Heart right ventricle (tissue), 16 donors: ENCODE results near the gene XPO6. TPM values are rescaled to one million over a fixed set of nuclear protein-coding genes. Genes with fewer than 3 reads are reported as not detected.

Source experiments
- ATAC-seq, 8 donors: fragments of 200-7000 bp; cut with Tn5 transposase; one replicate each; pipeline ENCODE4 v1.9.1; 2020; ENCODE audit warnings: mild to moderate bottlenecking in 8 of 8, moderate library complexity in 8 of 8, moderate number of reproducible peaks in 1 of 8
- DNase-seq, 2 donors: peaks; one replicate each; pipeline ENCODE4 v3.0.0-alpha.2; 2020
- H3K27ac ChIP-seq, 10 donors: fragments of 200-600 bp; sonication (generic) in 2 of 10; one replicate each; pipeline versions ENCODE4 v1.5.0 to v1.8.0; 2020 to 2022; ENCODE audit warnings: mild to moderate bottlenecking in 3 of 10
- H3K27me3 ChIP-seq, 7 donors: fragments of 200-600 bp; one replicate each; pipeline ENCODE4 v1.8.0; 2021 to 2022; ENCODE audit warnings: mild to moderate bottlenecking in 2 of 7
- H3K36me3 ChIP-seq, 9 donors: fragments of 200-600 bp; sonication (generic) in 1 of 9; one replicate each; pipeline versions ENCODE4 v1.5.0 to v1.8.0; 2020 to 2022; ENCODE audit warnings: mild to moderate bottlenecking in 2 of 9
- H3K4me1 ChIP-seq, 9 donors: fragments of 200-600 bp; sonication (generic) in 1 of 9; one replicate each; pipeline versions ENCODE4 v1.5.0 to v1.8.0; 2020 to 2022; ENCODE audit warnings: mild to moderate bottlenecking in 4 of 9
- H3K4me3 ChIP-seq, 10 donors: fragments of 200-600 bp; sonication (generic) in 2 of 10; one replicate each; pipeline versions ENCODE4 v1.5.0 to v1.8.0; 2020 to 2022; ENCODE audit warnings: mild to moderate bottlenecking in 7 of 10, moderate library complexity in 2 of 10
- H3K9me3 ChIP-seq, 11 donors: fragments of 200-600 bp in 10 of 11; sonication (generic) in 2 of 11; one replicate each; pipeline versions ENCODE4 v1.5.0 to v1.8.0; 2013 to 2022; ENCODE audit warnings: mild to moderate bottlenecking in 2 of 11, control low read depth in 1 of 11, moderate library complexity in 1 of 11
- WGBS, 2 donors: extraction: QIAGEN DNeasy Blood & Tissue Kit; methylation state at CpG; one replicate each; pipeline ENCODE4 v1.1.7; 2013; ENCODE audit warnings: inconsistent platforms in 1 of 2; 5-methylcytosine and 5-hydroxymethylcytosine counted together
- intact Hi-C, 10 donors: fragments of 100-400 bp; cut with DNase I; formaldehyde crosslinking; loops; one replicate each; pipeline versions ENCODE4 v1.11.1 to v1.14.2; 2022
- polyA plus RNA-seq, 2 donors: library from polyadenylated mRNA; stranded (reverse); fragments of 200-250 nt; gene quantifications; one replicate each; pipeline ENCODE4 v1.2.3, GENCODE V29; 2013
- total RNA-seq, 10 donors: library from RNA; stranded (reverse); fragmentation: NEBNext Ultra II Directional in 3 of 10; extraction: Animal tissue kit (Norgen Biotek cat#: 25700) in 3 of 10; gene quantifications; one replicate each; pipeline versions ENCODE4 v1.2.1 to v1.2.4, GENCODE V29; 2021 to 2023
- TF ChIP-seq, protein P1 (sequence below), 9 donors: fragments of 200-600 bp; sonication (generic) in 2 of 9; IDR thresholded peaks; one replicate each; pipeline versions ENCODE4 v1.5.0 to v1.8.0; 2021 to 2022; ENCODE audit warnings: antibody characterized with exemption in 9 of 9, mild to moderate bottlenecking in 5 of 9, moderate library complexity in 1 of 9
- donor health status: Arrhythmogenic right ventricular cardiomyopathy.
- donor health status: ischemic (EF 13 %, LVEDD 7.1; RV severe dilation, severe dysfunction).
- donor health status: healthy with polysubstance abuse.
- donor health status: DM: no; HTN: yes; CAD: no.
- donor health status: DM: no; HTN: no; CAD: no.
- donor health status: ischemic (EF 25% LVEDD 6.9; RV normal size, moderate dysfunction).
- donor health status: ischemic (EF 25% LVEDD 5.7; RV mildly dilated, moderate dysfunction).
- donor health status: healthy.
- donor health status: DM: yes; HTN: yes; CAD: no.
- donor health status: Ischemic cardiomyopathy.
- donor health status: ischemic (EF 35%, LVEDD 5.7; RV mildly dilated, moderate dysfunction).
- donor health status: nonischemic (EF 11% LVEDD 7.7; RV severe dilation, severe dysfunction).
- donor health status: DM: yes; HTN: yes; CAD: no.
- donor health status: PGD.
- donor health status: ischemic (EF 29% LVEDD 5.4; RV normal size, mild dysfunction).
- donor health status: nonischemic (EF 23%, LVEDD 6.1; RV moderate dilation, normal function).

Gene XPO6
- total and polyA plus RNA-seq, 12 donors, result 22.1 to 41.8 (median 29.3) TPM

DNA sequence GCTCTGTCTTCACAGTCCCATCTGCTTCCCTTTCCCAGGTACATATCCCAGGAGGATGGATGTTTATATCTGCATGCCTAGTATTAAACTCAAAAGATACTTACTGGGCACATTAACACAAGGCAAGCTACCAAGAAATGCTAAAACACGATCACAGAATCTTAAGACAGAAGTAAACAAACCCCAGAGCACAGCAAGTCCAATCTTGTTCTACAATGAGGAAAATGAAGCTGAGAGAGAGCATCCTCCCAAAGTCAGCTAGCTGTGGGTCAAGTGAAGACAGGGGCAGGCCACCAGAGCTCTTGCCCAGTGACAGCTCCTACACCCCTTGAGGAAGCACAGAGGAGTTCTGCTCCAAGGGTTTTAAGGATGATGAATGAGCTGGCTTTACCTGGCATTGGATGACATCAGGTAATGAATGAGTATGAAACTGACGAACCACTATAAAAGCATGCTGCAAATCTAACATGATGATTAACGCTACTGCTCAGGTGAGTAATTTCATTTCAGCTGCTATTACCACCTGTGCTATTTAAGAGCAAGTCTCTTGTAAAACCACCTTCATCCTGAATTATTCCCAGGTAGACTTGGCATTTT is 20.3 kb downstream of the XPO6 start:
- 87 to 88% methylated on average over 3 of the region's 3 CpGs for WGBS, 2 donors
- Histone ChIP-seq H3K9me3 (no peaks in the 10 kb centered on the region), H3K27me3 (no peaks in the 10 kb centered on the region), H3K36me3 (peaks cover 0 to 23% (median 4%) of the 10 kb centered on the region in 9 donors), H3K4me1 (peaks cover 0 to 83% (median 22%) of the 10 kb centered on the region in 9 donors), H3K27ac (peak overlapping the region in 1 of 10 donors; percentile 5), H3K4me3 (no peak overlapping the region)
- ATAC-seq (no peak), DNase-seq (no peak)
- intact Hi-C loops, result no loop called here
- TF ChIP-seq, protein P1, sequence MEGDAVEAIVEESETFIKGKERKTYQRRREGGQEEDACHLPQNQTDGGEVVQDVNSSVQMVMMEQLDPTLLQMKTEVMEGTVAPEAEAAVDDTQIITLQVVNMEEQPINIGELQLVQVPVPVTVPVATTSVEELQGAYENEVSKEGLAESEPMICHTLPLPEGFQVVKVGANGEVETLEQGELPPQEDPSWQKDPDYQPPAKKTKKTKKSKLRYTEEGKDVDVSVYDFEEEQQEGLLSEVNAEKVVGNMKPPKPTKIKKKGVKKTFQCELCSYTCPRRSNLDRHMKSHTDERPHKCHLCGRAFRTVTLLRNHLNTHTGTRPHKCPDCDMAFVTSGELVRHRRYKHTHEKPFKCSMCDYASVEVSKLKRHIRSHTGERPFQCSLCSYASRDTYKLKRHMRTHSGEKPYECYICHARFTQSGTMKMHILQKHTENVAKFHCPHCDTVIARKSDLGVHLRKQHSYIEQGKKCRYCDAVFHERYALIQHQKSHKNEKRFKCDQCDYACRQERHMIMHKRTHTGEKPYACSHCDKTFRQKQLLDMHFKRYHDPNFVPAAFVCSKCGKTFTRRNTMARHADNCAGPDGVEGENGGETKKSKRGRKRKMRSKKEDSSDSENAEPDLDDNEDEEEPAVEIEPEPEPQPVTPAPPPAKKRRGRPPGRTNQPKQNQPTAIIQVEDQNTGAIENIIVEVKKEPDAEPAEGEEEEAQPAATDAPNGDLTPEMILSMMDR (IDR thresholded peaks at IDR 0.05), result no peak

DNA sequence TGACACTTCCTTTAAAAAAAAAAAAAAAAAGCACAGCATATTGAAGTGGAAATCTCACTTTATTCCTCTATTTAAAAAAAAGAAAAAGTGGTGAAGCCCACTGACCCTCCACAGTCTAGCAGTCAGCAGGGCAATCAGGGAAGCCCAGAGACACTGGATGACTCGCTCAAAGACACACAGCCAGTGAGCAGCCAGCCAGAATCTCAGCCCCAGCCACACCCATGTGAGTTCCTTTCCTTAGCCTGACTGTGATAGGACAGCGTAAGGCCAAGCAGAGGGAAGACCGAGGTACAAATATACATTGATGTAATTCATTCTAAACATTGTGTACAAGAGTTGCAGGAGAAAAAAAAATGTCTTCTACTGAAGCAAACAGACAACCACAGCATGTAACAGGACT is 22.5 kb downstream of the XPO6 start:
- ATAC-seq (peak in 2 of 8 donors; percentile 51 to 63), DNase-seq (no peak)
- 77 to 82% methylated on average over 3 of the region's 3 CpGs for WGBS, 2 donors
- intact Hi-C loops, result no loop called here
- Histone ChIP-seq H3K4me3 (no peak overlapping the region), H3K9me3 (peaks cover 0 to 7% (median 0%) of the 10 kb centered on the region in 11 donors), H3K27ac (peak overlapping the region in 1 of 10 donors; percentile 85), H3K36me3 (peaks cover 0 to 15% (median 0%) of the 10 kb centered on the region in 9 donors), H3K27me3 (no peaks in the 10 kb centered on the region), H3K4me1 (peaks cover 0 to 95% (median 32%) of the 10 kb centered on the region in 9 donors)
- TF ChIP-seq, protein P1 (IDR thresholded peaks at IDR 0.05), result no peak

DNA sequence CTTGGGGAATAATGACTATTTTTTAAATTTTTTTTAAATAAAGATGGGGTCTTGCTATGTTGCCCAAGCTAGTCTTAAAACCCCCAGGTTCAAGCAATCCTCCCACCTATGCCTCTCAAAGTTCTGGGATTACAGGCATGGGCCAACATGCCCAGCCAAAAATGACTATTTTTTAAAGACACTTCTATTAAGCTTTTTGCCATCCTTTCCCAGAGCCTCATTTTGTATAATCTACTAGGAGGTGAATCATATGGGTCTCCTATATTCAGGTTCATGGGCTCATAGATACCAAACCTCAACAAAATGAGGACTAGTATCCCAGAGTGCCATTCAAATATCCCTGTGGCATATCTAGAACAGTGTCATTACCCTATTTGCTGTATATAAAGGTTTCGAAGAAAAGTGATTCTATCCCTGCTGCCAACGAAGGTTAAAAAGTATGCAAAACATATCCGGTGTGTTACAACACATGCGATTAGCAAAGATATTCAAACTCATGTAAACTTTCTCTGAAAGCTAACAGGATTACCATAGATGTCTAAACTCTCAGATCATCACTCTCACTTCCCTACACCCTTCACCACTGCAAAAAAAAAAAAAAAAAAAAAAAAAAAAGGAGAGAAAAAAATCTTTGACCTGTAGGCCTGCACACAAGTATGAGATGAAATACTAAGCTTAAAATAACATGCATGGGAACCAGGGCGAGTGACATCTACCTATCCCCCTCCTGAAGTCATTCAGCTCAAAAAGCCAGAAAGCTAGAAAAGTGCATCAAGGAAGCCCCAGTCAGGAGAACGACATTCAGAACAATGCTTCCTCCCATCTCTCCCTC is 23.5 kb downstream of the XPO6 start:
- Histone ChIP-seq H3K4me3 (peak overlapping the region in 1 of 10 donors; percentile 15), H3K36me3 (peaks cover 0 to 15% (median 0%) of the 10 kb centered on the region in 9 donors), H3K27ac (peak overlapping the region in 2 of 10 donors; percentile 6 to 85), H3K9me3 (peaks cover 0 to 7% (median 0%) of the 10 kb centered on the region in 11 donors), H3K4me1 (peaks cover 0 to 95% (median 34%) of the 10 kb centered on the region in 9 donors), H3K27me3 (no peaks in the 10 kb centered on the region)
- DNase-seq (no peak), ATAC-seq (peak in 6 of 8 donors; percentile 38 to 56 (median 44))
- WGBS, 2 donors, result 79 to 81% methylated on average over 6 of the region's 6 CpGs
- TF ChIP-seq, protein P1 (IDR thresholded peaks at IDR 0.05), result no peak
- intact Hi-C loops, result no loop called here

DNA sequence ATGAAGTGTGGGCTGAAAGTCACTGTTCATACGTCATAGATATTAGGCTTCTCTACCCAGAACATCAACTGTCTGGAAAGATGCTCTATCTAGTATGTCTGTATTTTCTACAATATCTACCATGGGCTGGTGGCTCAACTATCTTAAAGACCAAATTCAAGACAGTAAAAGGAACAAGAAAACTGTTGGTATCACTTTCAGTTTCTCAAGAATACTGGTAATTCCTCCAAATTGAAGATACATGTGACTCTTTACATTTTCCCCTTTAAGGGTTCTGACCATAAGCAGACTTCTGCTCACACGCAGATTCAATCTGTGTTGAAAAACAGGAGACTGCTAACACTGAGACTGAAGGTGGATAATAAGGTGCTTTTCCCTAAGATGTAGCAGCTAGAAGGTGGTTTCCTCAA is 24.2 kb downstream of the XPO6 start:
- Histone ChIP-seq H3K4me3 (peak overlapping the region in 1 of 10 donors; percentile 12), H3K36me3 (peaks cover 0 to 15% (median 0%) of the 10 kb centered on the region in 9 donors), H3K27me3 (no peaks in the 10 kb centered on the region), H3K9me3 (peaks cover 0 to 7% (median 0%) of the 10 kb centered on the region in 11 donors), H3K27ac (peak overlapping the region in 1 of 10 donors; percentile 85), H3K4me1 (peaks cover 0 to 95% (median 41%) of the 10 kb centered on the region in 9 donors)
- TF ChIP-seq, protein P1 (IDR thresholded peaks at IDR 0.05), result no peak
- intact Hi-C loops, result no loop called here
- no peak for DNase-seq
- 82 to 85% methylated on average over 2 of the region's 2 CpGs for WGBS, 2 donors
- peak in 1 of 8 donors; percentile 24 for ATAC-seq
